HAP-1 (cell line): ENCODE data around the gene PHYHIPL.
A peak's percentile ranks its signal among the peaks of the same experiment; 100 is the strongest.

ENCODE experiments used
- DNase-seq, 2 experiments: peaks; one replicate each; pipeline ENCODE4 v3.0.0-alpha.2; 2016 to 2020; ENCODE audit warnings: low spot score in 2 of 2
- H3K27me3 ChIP-seq: fragments of 250-450 bp; sonication (Bioruptor Pico); 2 replicates; pipeline ENCODE4 v1.5.1; 2020; ENCODE audit warnings: low read depth, mild to moderate bottlenecking, moderate library complexity
- H3K36me3 ChIP-seq: fragments of 250-450 bp; sonication (Bioruptor Pico); replicated peaks from 2 replicates; pipeline ENCODE4 v1.5.1; 2020; ENCODE audit warnings: mild to moderate bottlenecking
- H3K4me1 ChIP-seq: fragments of 250-450 bp; sonication (Bioruptor Pico); 2 replicates; pipeline ENCODE4 v1.5.1; 2020; ENCODE audit warnings: mild to moderate bottlenecking
- H3K4me3 ChIP-seq: fragments of 250-450 bp; sonication (Bioruptor Pico); 2 replicates; pipeline ENCODE4 v1.5.1; 2020; ENCODE audit warnings: mild to moderate bottlenecking, moderate library complexity
- H3K9me3 ChIP-seq: fragments of 250-450 bp; sonication (Bioruptor Pico); 2 replicates; pipeline ENCODE4 v1.5.1; 2020; ENCODE audit warnings: mild to moderate bottlenecking, moderate library complexity
- in situ Hi-C: fragments of 300-500 bp; cut with MboI; formaldehyde crosslinking; loops from 3 replicates; pipeline ENCODE4 v1.14.3; 2020; ENCODE audit warnings: low sequenced_read_pairs, inconsistent platforms, mixed read lengths

PHYHIPL gene

DNA sequence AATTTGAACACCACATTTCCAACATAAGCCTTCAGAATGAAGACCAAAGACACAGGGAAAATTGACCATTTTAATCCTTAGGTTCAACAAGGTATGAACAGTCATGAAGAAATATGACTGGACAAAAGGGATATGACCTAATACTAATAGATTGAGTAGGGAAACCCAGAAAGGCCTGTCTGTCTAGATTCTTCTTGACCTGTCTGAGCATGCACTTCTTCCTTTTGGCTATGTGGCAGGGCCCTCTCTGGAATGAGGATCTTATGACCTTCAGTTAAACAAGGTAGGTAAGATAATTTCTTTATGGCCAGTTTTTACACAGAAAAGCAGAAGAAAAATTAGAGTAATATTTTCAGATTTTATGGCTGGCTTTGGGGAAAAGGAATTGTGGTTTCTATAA lies 3.0 kb upstream of the PHYHIPL start:
- no peak overlapping the region for H3K4me3 ChIP-seq
- H3K27me3 ChIP-seq: no peaks in the 10 kb centered on the region
- in situ Hi-C loops: no loop called here
- no peaks in the 10 kb centered on the region for H3K36me3 ChIP-seq
- no peak for DNase-seq
- no peaks in the 10 kb centered on the region for H3K9me3 ChIP-seq
- H3K4me1 ChIP-seq: no peaks in the 10 kb centered on the region

DNA sequence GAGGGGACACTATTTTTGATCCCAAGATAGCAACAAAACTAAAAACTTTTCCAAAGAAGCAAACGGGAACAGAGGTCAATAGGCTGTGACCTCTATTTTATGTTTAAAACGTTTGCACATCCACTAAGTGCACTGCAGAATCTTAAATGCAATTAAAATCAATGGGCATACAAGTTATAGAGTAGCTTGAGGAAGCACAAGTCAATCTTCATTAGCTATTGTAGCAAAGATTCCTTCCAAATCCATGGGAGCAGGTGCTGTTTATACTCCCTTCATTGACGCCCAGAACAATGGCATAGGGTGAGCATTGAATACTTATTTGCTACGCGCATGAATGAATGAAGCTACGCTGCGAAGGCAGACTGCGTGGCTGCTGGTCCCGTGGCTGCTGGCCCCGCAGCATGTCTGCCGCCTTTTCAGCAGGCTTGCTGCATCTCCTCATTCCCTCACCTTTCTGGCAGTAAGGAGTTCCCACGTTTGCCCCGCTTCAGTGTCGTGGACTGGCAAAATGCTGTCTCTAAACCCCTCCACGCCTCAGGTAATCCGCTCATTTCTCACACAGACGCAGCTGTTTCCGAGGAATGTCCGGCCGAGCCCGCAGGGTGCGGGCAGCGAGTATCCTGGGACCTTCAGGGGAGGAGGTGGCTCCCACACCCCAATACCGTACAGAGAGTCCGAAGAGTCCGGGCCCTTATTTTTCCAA lies 754 bp upstream of the PHYHIPL start:
- Histone ChIP-seq H3K4me1 (no peaks in the 10 kb centered on the region), H3K4me3 (no peak overlapping the region), H3K9me3 (no peaks in the 10 kb centered on the region), H3K27me3 (no peaks in the 10 kb centered on the region), H3K36me3 (no peaks in the 10 kb centered on the region)
- DNase-seq: no peak
- in situ Hi-C loops: no loop called here

- Histone ChIP-seq H3K4me3 (no peak overlapping the region), H3K36me3 (no peaks in the 10 kb centered on the region), H3K4me1 (no peaks in the 10 kb centered on the region), H3K9me3 (no peaks in the 10 kb centered on the region), H3K27me3 (no peaks in the 10 kb centered on the region)
- DNase-seq: peak in 1 of 2 experiments; percentile 10
- in situ Hi-C loops: no loop called here
These were observed 771 bp downstream of the PHYHIPL start for GRCh38 chr10:59177031-59177797.

GRCh38 chr10:59177836-59178235 lies 1.4 kb downstream of the PHYHIPL start:
- Histone ChIP-seq H3K9me3 (no peaks in the 10 kb centered on the region), H3K4me1 (no peaks in the 10 kb centered on the region), H3K4me3 (no peak overlapping the region), H3K27me3 (no peaks in the 10 kb centered on the region), H3K36me3 (no peaks in the 10 kb centered on the region)
- in situ Hi-C loops: no loop called here
- no peak for DNase-seq

GRCh38 chr10:59179068-59179467 lies 2.6 kb downstream of the PHYHIPL start:
- no peak for DNase-seq
- H3K36me3 ChIP-seq: no peaks in the 10 kb centered on the region
- H3K9me3 ChIP-seq: no peaks in the 10 kb centered on the region
- in situ Hi-C loops: no loop called here
- H3K4me1 ChIP-seq: no peaks in the 10 kb centered on the region
- H3K27me3 ChIP-seq: no peaks in the 10 kb centered on the region
- H3K4me3 ChIP-seq: no peak overlapping the region

- in situ Hi-C loops: no loop called here
- Histone ChIP-seq H3K4me1 (no peaks in the 10 kb centered on the region), H3K36me3 (no peaks in the 10 kb centered on the region), H3K4me3 (no peak overlapping the region), H3K27me3 (no peaks in the 10 kb centered on the region), H3K9me3 (no peaks in the 10 kb centered on the region)
- DNase-seq: no peak
These were observed 4.3 kb downstream of the PHYHIPL start for GRCh38 chr10:59180689-59181270.

DNA sequence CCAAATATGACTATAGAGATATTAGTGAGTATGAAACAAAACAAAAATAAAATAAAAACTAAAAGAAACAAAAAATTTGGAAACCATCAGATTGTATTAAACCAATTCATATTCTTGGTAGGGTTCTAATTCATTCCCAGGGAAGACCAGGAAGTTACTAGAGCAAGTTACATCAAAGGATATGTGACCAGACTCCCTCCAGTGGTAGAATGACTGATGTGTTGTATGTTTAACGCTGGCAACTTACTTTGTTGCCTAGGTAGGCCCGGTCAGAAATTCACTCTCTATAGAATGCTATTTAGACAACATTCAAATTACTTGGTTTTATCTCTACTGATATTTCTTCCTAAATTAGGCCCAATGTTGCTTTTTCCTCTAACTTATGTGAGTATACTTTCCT lies 5.2 kb downstream of the PHYHIPL start:
- no peak overlapping the region for H3K4me3 ChIP-seq
- no peaks in the 10 kb centered on the region for H3K27me3 ChIP-seq
- H3K36me3 ChIP-seq: no peaks in the 10 kb centered on the region
- peak; percentile 32 to 68 for DNase-seq
- no peaks in the 10 kb centered on the region for H3K4me1 ChIP-seq
- no peaks in the 10 kb centered on the region for H3K9me3 ChIP-seq
- in situ Hi-C loops: no loop called here

- Histone ChIP-seq H3K27me3 (peaks cover 12% of the 10 kb centered on the region), H3K4me3 (no peak overlapping the region), H3K36me3 (no peaks in the 10 kb centered on the region), H3K9me3 (no peaks in the 10 kb centered on the region), H3K4me1 (no peaks in the 10 kb centered on the region)
- in situ Hi-C loops: no loop called here
- no peak for DNase-seq
These were observed 13.9 kb downstream of the PHYHIPL start for GRCh38 chr10:59190332-59190731.

GRCh38 chr10:59206204-59206720 lies 29.8 kb downstream of the PHYHIPL start:
- no peaks in the 10 kb centered on the region for H3K9me3 ChIP-seq
- no peak overlapping the region for H3K4me3 ChIP-seq
- no peak for DNase-seq
- in situ Hi-C loops: loop anchor here (25.0 kb wide), 2 partner anchors 244 to 419 kb away; no protein-coding TSS in a partner anchor
- H3K4me1 ChIP-seq: peaks cover 9% of the 10 kb centered on the region
- no peaks in the 10 kb centered on the region for H3K36me3 ChIP-seq
- H3K27me3 ChIP-seq: no peaks in the 10 kb centered on the region

DNA sequence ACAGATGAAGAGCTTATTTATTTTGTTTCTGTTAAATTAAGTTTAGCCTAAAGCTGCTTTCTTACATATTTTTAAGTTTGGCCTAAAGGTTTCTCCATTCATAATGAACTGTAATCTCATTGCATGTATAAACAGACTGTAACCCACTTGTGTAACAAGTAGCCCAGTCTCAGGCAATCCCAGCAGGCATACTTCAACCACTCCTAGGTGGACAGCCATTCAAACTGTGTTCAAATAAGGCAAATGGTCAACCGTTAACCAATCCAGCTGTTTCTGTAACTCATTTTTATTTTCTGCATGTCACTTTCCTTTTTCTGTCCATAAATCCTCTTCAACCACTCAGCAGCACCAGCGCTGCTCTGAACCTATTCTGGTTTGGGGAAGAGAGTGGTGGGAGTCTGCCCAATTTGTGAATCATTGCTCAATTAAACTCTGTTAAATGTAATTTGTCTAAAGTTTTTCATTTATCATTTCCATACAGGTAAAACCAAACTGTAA lies 35.9 kb downstream of the PHYHIPL start:
- H3K4me3 ChIP-seq: no peak overlapping the region
- no peaks in the 10 kb centered on the region for H3K36me3 ChIP-seq
- no peaks in the 10 kb centered on the region for H3K4me1 ChIP-seq
- no peak for DNase-seq
- H3K27me3 ChIP-seq: no peaks in the 10 kb centered on the region
- H3K9me3 ChIP-seq: no peaks in the 10 kb centered on the region
- in situ Hi-C loops: loop anchor here (25.0 kb wide), 2 partner anchors 250 to 425 kb away; no protein-coding TSS in a partner anchor

GRCh38 chr10:59214160-59214559 lies 37.7 kb downstream of the PHYHIPL start:
- H3K9me3 ChIP-seq: no peaks in the 10 kb centered on the region
- no peak for DNase-seq
- H3K36me3 ChIP-seq: no peaks in the 10 kb centered on the region
- in situ Hi-C loops: loop anchor here (25.0 kb wide), 2 partner anchors 252 to 427 kb away; no protein-coding TSS in a partner anchor
- H3K4me1 ChIP-seq: no peaks in the 10 kb centered on the region
- no peaks in the 10 kb centered on the region for H3K27me3 ChIP-seq
- H3K4me3 ChIP-seq: no peak overlapping the region

DNA sequence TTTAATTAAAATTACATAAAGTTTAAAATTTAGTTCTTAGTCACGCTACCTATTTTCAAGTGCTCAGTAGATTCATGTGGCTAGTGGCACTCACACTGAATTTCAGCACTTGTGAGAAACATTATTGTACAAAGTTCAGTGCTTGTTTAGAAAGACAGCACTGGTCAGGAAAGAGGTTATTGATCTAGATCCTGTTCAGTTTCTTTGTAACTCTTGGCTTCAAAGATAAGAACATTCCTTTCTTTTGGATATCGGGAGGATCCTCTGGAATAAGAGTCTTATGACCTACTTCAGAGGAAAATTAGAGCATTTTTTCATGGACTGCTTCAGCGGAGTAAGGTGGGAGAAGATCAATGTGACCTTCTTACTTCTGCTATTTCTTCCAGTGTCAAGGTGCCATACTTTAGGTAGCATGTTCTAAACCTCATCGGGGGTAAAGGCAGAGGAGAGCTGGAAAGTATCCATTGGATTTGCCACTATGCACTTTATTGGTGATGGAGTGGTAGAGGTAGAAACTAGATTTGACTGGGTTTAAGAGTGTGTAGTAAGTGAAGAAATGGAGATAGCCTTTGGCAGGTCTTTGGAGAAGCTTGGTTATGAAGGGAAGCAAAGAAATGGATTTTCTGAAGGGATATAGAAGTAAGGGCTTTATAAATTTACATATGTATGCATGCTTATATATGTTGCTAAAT lies 39.9 kb downstream of the PHYHIPL start:
- H3K36me3 ChIP-seq: no peaks in the 10 kb centered on the region
- H3K9me3 ChIP-seq: no peaks in the 10 kb centered on the region
- no peak overlapping the region for H3K4me3 ChIP-seq
- H3K27me3 ChIP-seq: no peaks in the 10 kb centered on the region
- in situ Hi-C loops: loop anchor here (25.0 kb wide), 2 partner anchors 254 to 429 kb away; no protein-coding TSS in a partner anchor
- no peaks in the 10 kb centered on the region for H3K4me1 ChIP-seq
- no peak for DNase-seq

GRCh38 chr10:59222788-59223187 lies 46.3 kb downstream of the PHYHIPL start:
- in situ Hi-C loops: loop anchor here (25.0 kb wide), 2 partner anchors 260 to 435 kb away; no protein-coding TSS in a partner anchor
- H3K4me3 ChIP-seq: no peak overlapping the region
- H3K9me3 ChIP-seq: no peaks in the 10 kb centered on the region
- H3K27me3 ChIP-seq: no peaks in the 10 kb centered on the region
- DNase-seq: no peak
- no peaks in the 10 kb centered on the region for H3K36me3 ChIP-seq
- H3K4me1 ChIP-seq: no peaks in the 10 kb centered on the region
